GM10266 (cell line): ENCODE data around the gene KDM7A.
"Not testable (repeated sequence)": the region's sequence is repeated elsewhere in the genome, so short reads cannot be mapped to it uniquely, and the experiment has no call there.

Source experiments
- DNase-seq: peaks from one replicate; pipeline ENCODE4 v3.0.0; 2012; ENCODE audit errors: extremely low spot score
- TF ChIP-seq, protein P1 (sequence below): IDR thresholded peaks from 2 replicates; pipeline ENCODE4 v1.5.1; 2012; ENCODE audit warnings: mild to moderate bottlenecking, low read depth; ENCODE audit not compliant: control insufficient read depth, insufficient read depth; ENCODE audit errors: missing control alignments

The KDM7A gene

DNA sequence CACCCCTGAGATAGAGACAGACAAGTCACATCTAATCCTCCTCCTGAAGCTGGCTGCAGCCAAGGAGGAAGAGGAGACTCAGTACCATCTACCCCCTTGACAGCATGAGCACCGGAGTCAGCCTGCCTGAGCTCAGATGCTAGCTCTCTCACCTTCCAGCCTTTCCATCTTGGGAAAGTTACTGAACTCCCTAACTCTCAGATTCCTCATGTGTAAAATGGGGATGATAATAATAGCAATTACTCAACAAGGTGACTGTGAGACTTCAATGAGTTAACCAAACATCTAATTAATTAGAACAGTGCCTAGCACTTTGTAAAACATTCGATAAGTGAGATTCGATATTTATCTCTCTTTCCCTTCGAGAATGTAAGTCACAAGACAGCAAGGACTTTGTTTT is 6.4 kb downstream of the KDM7A start:
- TF ChIP-seq, protein P1, sequence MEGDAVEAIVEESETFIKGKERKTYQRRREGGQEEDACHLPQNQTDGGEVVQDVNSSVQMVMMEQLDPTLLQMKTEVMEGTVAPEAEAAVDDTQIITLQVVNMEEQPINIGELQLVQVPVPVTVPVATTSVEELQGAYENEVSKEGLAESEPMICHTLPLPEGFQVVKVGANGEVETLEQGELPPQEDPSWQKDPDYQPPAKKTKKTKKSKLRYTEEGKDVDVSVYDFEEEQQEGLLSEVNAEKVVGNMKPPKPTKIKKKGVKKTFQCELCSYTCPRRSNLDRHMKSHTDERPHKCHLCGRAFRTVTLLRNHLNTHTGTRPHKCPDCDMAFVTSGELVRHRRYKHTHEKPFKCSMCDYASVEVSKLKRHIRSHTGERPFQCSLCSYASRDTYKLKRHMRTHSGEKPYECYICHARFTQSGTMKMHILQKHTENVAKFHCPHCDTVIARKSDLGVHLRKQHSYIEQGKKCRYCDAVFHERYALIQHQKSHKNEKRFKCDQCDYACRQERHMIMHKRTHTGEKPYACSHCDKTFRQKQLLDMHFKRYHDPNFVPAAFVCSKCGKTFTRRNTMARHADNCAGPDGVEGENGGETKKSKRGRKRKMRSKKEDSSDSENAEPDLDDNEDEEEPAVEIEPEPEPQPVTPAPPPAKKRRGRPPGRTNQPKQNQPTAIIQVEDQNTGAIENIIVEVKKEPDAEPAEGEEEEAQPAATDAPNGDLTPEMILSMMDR = no peak
- DNase-seq = no peak

DNA sequence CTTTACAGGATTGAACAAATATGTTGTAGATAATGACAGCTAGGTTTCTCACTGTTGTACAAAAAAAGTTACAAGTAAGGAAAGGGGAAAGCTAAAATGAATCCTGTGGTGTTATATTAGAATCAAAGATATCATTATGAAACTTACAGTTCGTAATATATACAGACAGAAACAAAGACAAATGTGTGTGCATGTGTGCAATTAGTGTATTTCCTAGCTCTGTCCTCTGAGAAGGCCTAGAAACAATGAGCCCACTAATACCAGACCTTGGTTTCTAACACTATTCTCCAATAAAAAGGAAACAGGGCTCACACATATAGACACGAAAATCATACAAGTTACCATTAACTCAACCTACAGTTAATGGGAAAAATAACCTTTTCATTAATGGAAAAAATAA is 8.0 kb downstream of the KDM7A start:
- TF ChIP-seq, protein P1 = no peak
- DNase-seq = no peak

DNA sequence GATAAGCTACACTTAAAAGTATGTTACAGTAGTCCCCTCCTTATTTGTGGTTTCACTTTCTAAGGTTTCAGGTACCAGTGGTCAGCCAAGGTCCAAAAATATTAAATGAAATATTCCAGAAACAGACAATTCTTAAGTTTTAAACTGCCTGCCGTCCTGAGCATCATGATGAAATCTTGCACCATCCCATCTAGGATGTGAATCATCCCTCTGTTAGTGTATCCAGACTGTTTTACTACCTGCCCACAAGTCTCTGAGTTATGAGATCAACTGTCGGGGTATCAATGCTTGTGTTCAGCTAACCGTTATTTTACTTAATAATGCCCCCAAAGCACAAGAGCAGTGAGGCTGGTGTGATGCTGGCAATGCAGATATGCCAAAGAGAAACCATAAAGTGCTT is 11.4 kb downstream of the KDM7A start:
- TF ChIP-seq, protein P1 = no peak
- DNase-seq = no peak

DNA sequence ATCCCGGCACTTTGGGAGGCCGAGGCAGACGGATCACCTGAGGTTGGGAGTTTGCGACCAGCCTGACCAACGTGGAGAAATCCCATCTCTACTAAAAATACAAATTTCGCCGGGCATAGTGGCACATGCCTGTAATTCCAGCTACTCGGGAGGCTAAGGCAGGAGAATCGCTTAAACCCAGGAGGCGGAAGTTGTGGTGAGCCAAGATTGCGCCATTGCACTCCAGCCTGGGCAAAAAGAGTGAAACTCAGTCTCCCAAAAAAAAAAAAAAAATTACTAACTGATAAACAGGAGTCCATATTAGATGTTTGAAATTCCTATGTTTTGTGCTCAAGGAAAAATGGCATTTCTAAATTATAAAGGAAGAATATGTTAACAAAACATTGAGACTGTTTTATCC is 14.7 kb downstream of the KDM7A start:
- DNase-seq = not testable (repeated sequence)

DNA sequence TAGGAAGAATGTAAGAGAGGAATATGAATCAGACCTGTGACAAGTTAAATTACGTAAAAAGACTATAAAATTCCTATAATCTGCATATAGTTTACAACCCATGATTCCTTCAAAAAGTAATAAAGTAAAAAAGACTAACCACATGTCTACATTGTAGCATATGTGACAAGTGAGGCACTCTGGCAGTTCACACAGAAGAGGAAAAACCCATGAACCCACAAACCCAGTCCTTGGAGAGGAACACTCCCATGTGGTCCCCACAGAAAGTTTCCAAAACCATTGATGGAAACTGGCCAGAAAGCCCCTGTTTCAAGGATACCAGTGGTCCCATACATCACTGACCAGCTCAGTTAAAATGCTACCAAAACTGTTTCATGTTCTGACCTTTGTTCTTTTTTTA is 15.7 kb downstream of the KDM7A start:
- DNase-seq = no peak
- TF ChIP-seq, protein P1 = no peak

DNA sequence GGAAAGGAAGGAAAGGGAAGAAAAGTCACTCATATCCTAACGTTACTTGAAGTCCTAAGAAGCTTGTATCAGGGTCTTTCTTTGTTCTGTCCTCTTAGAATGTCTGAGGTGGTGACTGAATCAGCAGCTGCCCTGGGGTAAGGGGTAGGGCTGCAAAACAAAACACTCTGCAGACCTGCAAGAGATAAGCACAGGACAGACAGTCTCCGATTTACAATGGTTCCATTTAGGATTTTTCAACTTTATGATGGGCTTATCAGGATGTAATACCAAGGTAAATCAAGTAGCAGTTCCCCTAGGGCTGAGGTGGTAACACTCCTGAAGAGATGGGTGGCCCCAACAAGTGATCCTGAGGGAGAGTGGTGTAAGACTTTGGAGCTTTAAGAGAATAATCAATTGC is 16.5 kb downstream of the KDM7A start:
- DNase-seq = no peak
- TF ChIP-seq, protein P1 = no peak

DNA sequence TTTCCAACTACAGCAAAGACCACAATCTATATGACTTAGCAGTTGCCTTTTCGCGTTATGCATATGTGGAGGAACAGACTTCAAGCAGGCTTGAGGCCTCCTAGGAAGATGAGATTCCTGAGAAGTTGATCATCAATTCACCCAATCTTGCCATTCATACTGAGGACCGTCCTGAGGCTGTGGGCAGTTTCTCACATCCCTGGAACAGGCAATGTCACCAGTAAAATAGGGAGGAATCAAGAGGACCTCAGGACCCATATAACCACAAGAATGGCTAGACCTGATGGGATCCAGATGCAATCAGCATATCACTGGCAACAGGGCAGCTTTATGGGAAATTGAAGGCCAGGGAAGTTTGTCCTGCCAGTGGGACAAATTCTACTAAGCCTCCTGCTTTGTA is 17.3 kb downstream of the KDM7A start:
- no peak for DNase-seq
- TF ChIP-seq, protein P1 = no peak

DNA sequence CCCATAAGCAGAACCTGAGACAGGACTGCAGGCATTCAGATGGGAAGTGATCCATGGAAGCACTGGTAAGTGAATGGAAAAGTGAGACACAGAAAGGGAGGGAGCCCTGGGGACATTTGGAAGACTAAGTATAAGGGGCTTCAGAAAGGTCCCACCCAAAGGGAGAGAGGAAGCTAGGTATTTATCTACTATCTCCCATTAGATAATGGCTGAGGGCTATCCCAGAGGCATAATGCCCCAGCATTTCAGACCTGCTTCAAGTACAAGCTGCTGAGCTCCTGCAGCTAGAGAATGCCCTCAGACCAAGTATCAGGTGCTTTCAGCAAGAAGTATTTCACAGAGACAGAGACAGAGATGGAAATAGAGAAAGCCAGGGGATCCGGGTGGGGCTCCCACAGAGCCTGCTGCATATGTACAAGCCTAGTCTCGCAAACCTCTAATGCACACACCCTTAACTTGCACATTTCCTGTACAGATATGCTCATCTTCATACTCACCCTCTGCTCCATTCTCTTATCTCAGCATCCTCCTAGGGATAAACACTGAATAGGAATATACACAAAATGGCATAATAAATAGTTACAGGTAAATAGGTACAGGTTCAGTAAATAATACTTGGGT is 20.2 kb downstream of the KDM7A start:
- DNase-seq = no peak
- TF ChIP-seq, protein P1 = no peak
